Astrocyte of the spinal cord (primary cell): Measurements from ENCODE around the gene IFITM1.
"Not testable (repeated sequence)": the region's sequence is repeated elsewhere in the genome, so short reads cannot be mapped to it uniquely, and the experiment has no call there.

Source experiments
- DNase-seq: peaks from one replicate; pipeline ENCODE4 v3.0.0; 2011; ENCODE audit warnings: low read depth, low spot score
- H3K4me3 ChIP-seq: 2 replicates; pipeline ENCODE4 v1.5.1; 2011; ENCODE audit warnings: low read depth, mild to moderate bottlenecking, low read length, moderate library complexity
- in situ Hi-C: cut with HindIII; loops from 2 replicates; pipeline ENCODE4 v1.10.0; 2017; ENCODE audit warnings: low sequenced_read_pairs
- TF ChIP-seq, protein P1 (sequence below): IDR thresholded peaks from 2 replicates; pipeline ENCODE4 v1.5.1; 2012; ENCODE audit warnings: low read depth, mild to moderate bottlenecking, low read length, inconsistent platforms

The IFITM1 gene

DNA sequence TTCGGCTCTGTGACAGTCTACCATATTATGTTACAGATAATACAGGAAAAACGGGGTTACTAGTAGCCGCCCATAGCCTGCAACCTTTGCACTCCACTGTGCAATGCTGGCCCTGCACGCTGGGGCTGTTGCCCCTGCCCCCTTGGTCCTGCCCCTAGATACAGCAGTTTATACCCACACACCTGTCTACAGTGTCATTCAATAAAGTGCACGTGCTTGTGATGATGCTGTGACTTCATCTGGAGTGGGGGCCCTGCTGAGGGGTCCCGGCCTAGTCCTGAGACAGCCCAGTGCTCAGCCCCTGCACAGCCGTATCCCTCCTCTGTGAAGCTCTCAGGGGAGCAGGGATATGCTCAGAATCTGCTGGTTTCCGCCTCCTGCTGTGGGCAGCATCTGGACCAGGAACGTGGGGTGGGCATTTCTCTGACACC is 1.2 kb downstream of the IFITM1 start:
- H3K4me3 ChIP-seq: peak overlapping the region; percentile 31
- in situ Hi-C loops: no loop called here
- DNase-seq: no peak

DNA sequence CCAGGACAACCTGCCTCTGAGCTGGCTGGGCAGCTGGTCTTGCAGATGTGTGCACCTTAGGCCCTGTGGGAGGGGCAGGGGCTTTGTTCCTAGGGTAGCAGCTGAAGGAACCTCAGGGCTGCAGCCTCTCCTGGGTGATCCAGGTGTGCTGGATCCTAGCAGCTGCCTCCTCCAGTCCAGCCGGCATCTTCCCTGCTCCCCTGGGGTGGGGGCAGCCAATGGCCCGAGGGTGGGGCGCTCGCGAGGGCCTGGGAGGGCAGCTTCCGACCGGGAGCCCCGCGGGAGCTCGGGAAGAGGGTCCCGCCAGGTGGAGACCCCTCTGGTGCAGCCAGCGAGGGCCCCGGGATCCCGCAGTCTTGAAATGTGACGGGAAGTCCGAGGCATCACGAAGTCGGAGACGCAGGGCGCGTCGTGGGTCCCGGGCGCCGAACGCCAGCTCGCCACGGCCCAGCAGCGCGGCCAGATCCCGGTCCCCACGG is 1.7 kb downstream of the IFITM1 start:
- no peak for DNase-seq
- peak overlapping the region; percentile 31 for H3K4me3 ChIP-seq
- in situ Hi-C loops: no loop called here
- TF ChIP-seq, protein P1, sequence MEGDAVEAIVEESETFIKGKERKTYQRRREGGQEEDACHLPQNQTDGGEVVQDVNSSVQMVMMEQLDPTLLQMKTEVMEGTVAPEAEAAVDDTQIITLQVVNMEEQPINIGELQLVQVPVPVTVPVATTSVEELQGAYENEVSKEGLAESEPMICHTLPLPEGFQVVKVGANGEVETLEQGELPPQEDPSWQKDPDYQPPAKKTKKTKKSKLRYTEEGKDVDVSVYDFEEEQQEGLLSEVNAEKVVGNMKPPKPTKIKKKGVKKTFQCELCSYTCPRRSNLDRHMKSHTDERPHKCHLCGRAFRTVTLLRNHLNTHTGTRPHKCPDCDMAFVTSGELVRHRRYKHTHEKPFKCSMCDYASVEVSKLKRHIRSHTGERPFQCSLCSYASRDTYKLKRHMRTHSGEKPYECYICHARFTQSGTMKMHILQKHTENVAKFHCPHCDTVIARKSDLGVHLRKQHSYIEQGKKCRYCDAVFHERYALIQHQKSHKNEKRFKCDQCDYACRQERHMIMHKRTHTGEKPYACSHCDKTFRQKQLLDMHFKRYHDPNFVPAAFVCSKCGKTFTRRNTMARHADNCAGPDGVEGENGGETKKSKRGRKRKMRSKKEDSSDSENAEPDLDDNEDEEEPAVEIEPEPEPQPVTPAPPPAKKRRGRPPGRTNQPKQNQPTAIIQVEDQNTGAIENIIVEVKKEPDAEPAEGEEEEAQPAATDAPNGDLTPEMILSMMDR: no peak

More for the DNA sequence above, 1.2 kb downstream of the IFITM1 start:
- TF ChIP-seq, protein P1: no peak

DNA sequence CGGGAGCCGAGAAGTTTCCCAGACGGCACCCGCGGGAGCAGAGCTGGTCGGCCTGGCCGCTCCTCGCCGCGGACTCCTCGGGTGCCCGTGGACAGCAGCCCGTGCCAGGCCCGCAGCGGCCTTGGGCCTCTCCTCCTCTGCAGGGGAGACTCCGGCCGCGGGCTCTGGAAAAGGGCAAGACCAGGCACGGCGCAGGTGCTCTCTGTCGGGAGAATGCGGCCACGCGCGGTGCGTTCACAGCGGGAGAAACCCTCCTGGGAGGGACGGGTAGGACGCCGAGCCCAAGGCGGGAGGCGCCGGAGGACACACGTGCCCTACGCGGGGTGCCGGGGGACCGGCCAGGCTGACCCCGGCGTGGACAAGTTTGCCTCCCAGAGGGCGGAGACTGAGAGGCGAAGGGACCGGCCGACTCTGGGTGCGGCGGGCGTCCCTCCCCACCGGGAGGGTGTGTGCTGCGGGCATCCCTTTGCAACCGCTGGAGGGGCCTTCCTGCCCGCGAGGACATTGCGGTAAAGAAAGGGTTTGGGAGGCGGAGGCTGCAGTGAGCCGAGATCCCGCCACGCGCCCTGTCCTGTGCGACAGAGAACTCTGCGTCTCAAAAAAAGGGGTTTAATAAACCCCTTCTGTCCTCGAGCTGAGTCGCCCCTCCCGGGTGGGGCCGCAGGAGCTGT is 2.3 kb downstream of the IFITM1 start:
- in situ Hi-C loops: no loop called here
- peak overlapping the region; percentile 27 for H3K4me3 ChIP-seq
- no peak for DNase-seq
- TF ChIP-seq, protein P1: no peak

DNA sequence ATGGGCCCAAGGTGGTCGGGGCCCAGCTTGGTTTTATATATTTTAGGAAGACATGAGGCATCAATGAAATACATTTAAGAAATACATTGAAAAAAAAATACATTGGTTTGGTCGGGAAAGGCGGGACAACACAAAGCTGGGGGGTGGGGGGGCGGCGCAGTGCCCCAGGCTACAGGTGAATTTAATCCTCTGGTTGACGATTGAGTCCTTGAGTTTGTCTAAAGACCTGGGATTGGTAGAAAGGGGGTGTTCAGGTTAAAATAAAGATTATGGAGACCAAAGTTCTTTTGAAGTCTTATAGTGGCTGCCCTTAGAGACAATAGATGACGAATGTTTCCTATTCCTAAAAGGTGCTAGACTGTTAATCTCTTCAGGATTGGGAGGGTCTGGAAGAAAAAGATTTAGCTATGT is 3.1 kb downstream of the IFITM1 start:
- no peak for DNase-seq
- TF ChIP-seq, protein P1: no peak
- in situ Hi-C loops: no loop called here
- H3K4me3 ChIP-seq: no peak overlapping the region

DNA sequence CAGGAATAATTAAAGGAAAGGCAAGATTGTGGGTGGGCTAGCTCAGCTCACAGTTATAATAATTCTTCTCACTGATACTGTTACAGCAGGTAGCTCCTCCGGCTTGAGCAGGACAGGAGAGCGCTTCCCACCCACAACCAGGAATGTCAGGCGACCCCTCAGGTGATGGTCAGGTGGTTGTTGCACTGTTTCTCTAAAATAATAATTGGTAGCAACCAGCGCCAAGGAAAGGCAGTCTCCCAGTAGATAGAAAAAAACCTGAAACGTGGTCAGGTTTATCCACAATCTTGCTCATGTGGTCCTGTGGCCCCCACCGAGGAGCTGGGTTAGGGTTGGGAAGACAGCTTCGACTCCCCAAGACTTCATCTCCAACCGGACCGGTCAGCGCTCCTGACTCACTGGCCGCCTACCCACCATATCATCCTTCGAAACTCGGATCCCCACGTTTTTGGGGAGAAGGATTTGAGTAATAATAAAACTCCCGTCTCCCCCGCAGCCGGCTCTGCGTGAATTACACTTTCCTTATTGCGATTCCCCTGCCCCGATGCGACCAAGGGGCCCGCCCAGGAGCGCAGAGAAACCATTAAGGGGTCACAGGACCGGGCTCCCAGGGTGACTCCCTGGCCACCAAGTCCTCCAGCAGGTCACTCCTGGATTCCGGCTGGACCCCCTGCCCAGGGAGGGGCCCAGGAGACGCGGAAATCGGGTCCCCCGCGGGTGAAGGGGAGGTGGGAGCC is 4.0 kb downstream of the IFITM1 start:
- H3K4me3 ChIP-seq, in situ Hi-C loops, DNase-seq: not testable (repeated sequence)

DNA sequence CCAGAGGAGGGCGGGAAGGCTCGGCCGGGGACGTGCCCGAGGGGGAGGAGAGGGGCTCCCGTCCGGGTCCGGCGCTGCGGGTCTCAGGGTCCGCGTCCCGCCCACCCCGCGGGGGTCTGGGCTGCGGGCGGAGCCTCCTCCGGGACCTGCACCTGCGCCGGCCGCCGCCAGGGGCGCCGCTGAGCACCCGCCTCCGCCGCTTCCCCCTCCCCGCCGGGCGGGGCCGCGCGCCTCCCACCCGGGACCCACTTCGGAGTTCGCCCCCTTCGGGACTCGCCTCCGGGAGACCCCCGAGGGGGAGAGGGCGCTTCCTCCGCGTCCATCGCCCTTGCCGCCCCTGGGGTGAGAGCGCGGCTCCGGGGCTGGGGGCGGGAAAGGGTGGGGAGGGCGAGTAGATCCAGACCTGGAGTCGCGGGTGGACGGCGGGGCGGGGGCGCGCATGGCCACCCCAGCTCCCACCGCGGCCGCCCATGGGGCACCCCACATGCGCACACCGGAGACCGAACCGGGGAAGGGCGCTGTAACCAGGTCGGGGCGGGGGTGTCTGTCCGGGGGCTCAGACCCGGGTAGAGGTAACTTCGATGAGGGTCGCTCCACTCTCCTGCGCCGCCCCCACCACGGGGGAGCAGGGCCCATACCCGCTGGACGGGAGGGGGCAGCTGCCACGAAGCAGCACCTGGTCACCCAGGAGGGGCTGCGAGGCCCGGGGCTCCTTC is 4.7 kb downstream of the IFITM1 start:
- in situ Hi-C loops, DNase-seq: not testable (repeated sequence)
- peak overlapping the region; percentile 72 for H3K4me3 ChIP-seq

DNA sequence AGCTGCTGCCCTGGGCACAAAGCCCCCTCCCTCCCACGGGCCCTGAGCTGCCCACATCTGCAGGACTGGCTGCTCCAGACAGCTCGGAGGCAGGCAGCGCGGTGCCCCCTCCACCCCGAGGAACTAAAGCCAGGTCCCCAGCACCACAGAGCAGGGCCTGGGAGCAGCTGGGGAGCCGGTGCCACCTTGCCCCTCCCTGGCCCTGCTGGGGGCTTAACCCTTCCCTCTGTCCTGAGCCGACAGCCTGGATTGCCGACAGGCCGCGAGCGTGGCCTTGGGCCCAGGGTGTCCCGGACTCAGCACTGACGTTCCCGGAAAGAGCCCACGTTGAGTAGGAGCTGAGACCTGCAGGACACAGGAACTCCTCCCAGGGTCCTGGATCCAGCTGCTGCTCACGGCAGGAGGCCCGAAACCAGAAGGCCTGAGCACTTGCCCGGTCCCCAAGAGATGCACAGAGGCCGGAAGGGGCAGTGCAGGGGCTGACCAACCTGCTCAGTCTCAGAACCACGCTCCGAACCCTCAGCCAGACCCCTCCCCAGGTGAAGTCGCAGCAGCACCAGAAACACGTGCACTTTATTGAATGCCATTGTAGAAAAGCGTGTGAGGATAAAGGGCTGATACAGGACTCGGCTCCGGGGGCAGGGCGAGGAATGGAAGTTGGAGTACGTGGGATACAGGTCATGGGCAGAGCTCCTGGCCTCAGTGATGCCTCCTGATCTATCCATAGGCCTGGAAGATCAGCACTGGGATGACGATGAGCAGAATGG is 5.5 kb downstream of the IFITM1 start:
- DNase-seq, in situ Hi-C loops: not testable (repeated sequence)
- peak overlapping the region; percentile 72 for H3K4me3 ChIP-seq

DNA sequence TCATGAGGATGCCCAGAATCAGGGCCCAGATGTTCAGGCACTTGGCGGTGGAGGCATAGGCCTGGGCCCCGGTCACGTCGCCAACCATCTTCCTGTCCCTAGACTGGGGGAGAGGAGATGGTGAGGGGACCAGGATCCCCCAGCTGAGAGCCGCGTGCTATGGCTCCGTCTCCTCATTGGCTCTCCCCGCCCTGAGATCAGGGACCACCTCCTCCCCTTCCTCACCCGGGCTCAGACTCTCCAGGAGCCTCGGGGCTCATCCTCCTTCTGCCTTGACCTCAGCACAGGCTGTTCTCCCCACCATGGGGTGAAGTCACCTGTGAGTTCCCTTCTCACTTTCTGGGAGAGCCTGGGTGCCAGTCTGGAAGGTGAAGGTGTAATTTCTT is 6.0 kb downstream of the IFITM1 start:
- in situ Hi-C loops, DNase-seq: not testable (repeated sequence)
- H3K4me3 ChIP-seq: peak overlapping the region; percentile 72
